H1 (cell line): ENCODE data around the gene SRMS. TPM values are rescaled to one million over a fixed set of nuclear protein-coding genes. Genes with fewer than 3 reads are reported as not detected.
A peak's percentile ranks its signal among the peaks of the same experiment; 100 is the strongest.

Experiments
- CTCF ChIA-PET: fragments of 300-600 bp; sonication (Branson Sonifier 250); formaldehyde crosslinking; loops from one replicate; lab custom pipeline; 2021; ENCODE audit not compliant: partially characterized antibody; lab: Charles Lee
- POLR2A ChIA-PET: fragments of 300-600 bp; sonication (Branson Sonifier 250); formaldehyde crosslinking; loops from one replicate; lab custom pipeline; 2021; ENCODE audit warnings: inconsistent platforms; ENCODE audit not compliant: partially characterized antibody; lab: Charles Lee
- DNase-seq, 2 experiments: peaks; one replicate each; pipeline versions ENCODE4 v3.0.0 to v3.0.0-alpha.2; 2010 to 2022; ENCODE audit warnings: low spot score in 2 of 2, low read depth in 1 of 2, mixed read lengths in 1 of 2
- FAIRE-seq: peaks from 2 replicates; lab custom pipeline; 2011; peaks lifted over from hg19 to GRCh38; lab: Jason Lieb, UNC
- H2AFZ ChIP-seq: 2 replicates; pipeline ENCODE4 v1.8.1; 2012; ENCODE audit warnings: low read length, inconsistent platforms
- H2AK5ac ChIP-seq: 2 replicates; pipeline ENCODE4 v1.6.1; 2013; ENCODE audit warnings: low read depth, low read length
- H2BK120ac ChIP-seq: replicated peaks from 2 replicates; pipeline ENCODE3; 2013; ENCODE audit warnings: low read depth, low read length, inconsistent platforms
- H2BK12ac ChIP-seq: 2 replicates; pipeline ENCODE4 v1.6.1; 2013; ENCODE audit warnings: low read depth, low read length
- H2BK15ac ChIP-seq: 2 replicates; pipeline ENCODE4 v1.6.1; 2013; ENCODE audit warnings: low read length
- H2BK20ac ChIP-seq: 2 replicates; pipeline ENCODE4 v1.6.1; 2013; ENCODE audit warnings: low read length
- H2BK5ac ChIP-seq: 2 replicates; pipeline ENCODE4 v1.6.1; 2013; ENCODE audit warnings: low read depth, low read length
- H3K14ac ChIP-seq: 2 replicates; pipeline ENCODE4 v1.6.1; 2013; ENCODE audit warnings: inconsistent platforms; ENCODE audit not compliant: insufficient read length
- H3K18ac ChIP-seq: 2 replicates; pipeline ENCODE4 v1.6.1; 2013; ENCODE audit warnings: low read length; ENCODE audit errors: extremely low read depth
- H3K23ac ChIP-seq: 2 replicates; pipeline ENCODE4 v1.6.1; 2013; ENCODE audit warnings: inconsistent platforms; ENCODE audit not compliant: insufficient read length
- H3K23me2 ChIP-seq: 2 replicates; pipeline ENCODE4 v1.6.1; 2013; ENCODE audit warnings: low read depth, low read length
- H3K27ac ChIP-seq: 2 replicates; pipeline ENCODE4 v1.6.1; 2011; ENCODE audit warnings: low read depth, low read length, inconsistent platforms
- H3K27me3 ChIP-seq, 4 experiments: replicated peaks in 1 of 4; 1 replicate in 1 of 4; 2 replicates in 3 of 4; pipeline versions ENCODE4 v1.6.1 to v1.8.1; 2011 to 2013; ENCODE audit warnings: low read length in 3 of 4, mild to moderate bottlenecking in 3 of 4, inconsistent platforms in 2 of 4, mixed read lengths in 2 of 4, moderate library complexity in 1 of 4; ENCODE audit not compliant: control insufficient read depth in 3 of 4, insufficient read depth in 3 of 4; ENCODE audit errors: extremely low read depth in 1 of 4
- H3K36me3 ChIP-seq, 4 experiments: 2 replicates each; pipeline versions ENCODE4 v1.6.1 to v1.8.1; 2011 to 2013; ENCODE audit warnings: mild to moderate bottlenecking in 4 of 4, low read length in 3 of 4, moderate library complexity in 2 of 4, control low read depth in 1 of 4, inconsistent platforms in 1 of 4; ENCODE audit not compliant: insufficient read depth in 4 of 4, control insufficient read depth in 2 of 4
- H3K4ac ChIP-seq: replicated peaks from 2 replicates; pipeline ENCODE3; 2013; ENCODE audit warnings: low read length, low read depth, mixed read lengths, inconsistent platforms; ENCODE audit not compliant: insufficient read length
- H3K4me1 ChIP-seq, 4 experiments: replicated peaks in 1 of 4; 1 replicate in 1 of 4; 2 replicates in 3 of 4; pipeline versions ENCODE4 v1.6.1 to v1.8.1; 2011 to 2013; ENCODE audit warnings: low read length in 3 of 4, inconsistent platforms in 2 of 4, mixed read lengths in 1 of 4; ENCODE audit not compliant: insufficient read depth in 4 of 4, control insufficient read depth in 3 of 4
- H3K4me2 ChIP-seq, 2 experiments: 2 replicates each; pipeline versions ENCODE4 v1.6.1 to v1.8.1; 2011 to 2013; ENCODE audit warnings: low read depth in 2 of 2, low read length in 2 of 2, control low read depth in 1 of 2, inconsistent platforms in 1 of 2, mild to moderate bottlenecking in 1 of 2; ENCODE audit not compliant: insufficient read depth in 1 of 2
- H3K4me3 ChIP-seq, 4 experiments: fragments of 200-600, 300-600 bp in 1 of 4; sonication (generic), shearing (Covaris generic), sonication (Bioruptor Twin) in 1 of 4; 2 replicates each; pipeline versions ENCODE4 v1.5.1 to v1.8.1; 2011 to 2016; ENCODE audit warnings: low read length in 4 of 4, low read depth in 3 of 4, control low read depth in 2 of 4, inconsistent platforms in 2 of 4, mild to moderate bottlenecking in 2 of 4, mixed read lengths in 1 of 4, moderate library complexity in 1 of 4; ENCODE audit not compliant: insufficient read depth in 2 of 4; ENCODE audit errors: extremely low read depth in 1 of 4
- H3K56ac ChIP-seq: replicated peaks from 2 replicates; pipeline ENCODE3; 2013; ENCODE audit warnings: low read depth, mild to moderate bottlenecking, mixed read lengths, low read length, inconsistent platforms; ENCODE audit not compliant: insufficient read length
- H3K79me1 ChIP-seq: 2 replicates; pipeline ENCODE4 v1.6.1; 2013; ENCODE audit warnings: low read depth, low read length, control low read depth
- H3K79me2 ChIP-seq, 2 experiments: 2 replicates each; pipeline versions ENCODE4 v1.6.1 to v1.8.1; 2012 to 2013; ENCODE audit warnings: low read length in 2 of 2, mild to moderate bottlenecking in 2 of 2, inconsistent platforms in 1 of 2; ENCODE audit not compliant: insufficient read depth in 2 of 2, control insufficient read depth in 1 of 2
- H3K9ac ChIP-seq, 4 experiments: replicated peaks in 1 of 4; 1 replicate in 1 of 4; 2 replicates in 3 of 4; pipeline versions ENCODE4 v1.6.1 to v1.8.1; 2011 to 2013; ENCODE audit warnings: low read depth in 3 of 4, low read length in 3 of 4, control low read depth in 2 of 4, mild to moderate bottlenecking in 2 of 4, moderate library complexity in 2 of 4, inconsistent platforms in 1 of 4; ENCODE audit errors: extremely low read depth in 1 of 4
- H3K9me3 ChIP-seq, 2 experiments: 2 replicates each; pipeline versions ENCODE4 v1.6.1 to v1.8.1; 2012 to 2013; ENCODE audit warnings: mild to moderate bottlenecking in 2 of 2, moderate library complexity in 2 of 2, control low read depth in 1 of 2, inconsistent platforms in 1 of 2, low read depth in 1 of 2, low read length in 1 of 2, mixed read lengths in 1 of 2; ENCODE audit not compliant: insufficient read depth in 2 of 2
- H4K20me1 ChIP-seq, 2 experiments: replicated peaks in 1 of 2; 2 replicates each; pipeline versions ENCODE3 to v1.8.1; 2011 to 2013; ENCODE audit warnings: inconsistent platforms in 2 of 2, low read length in 2 of 2, mild to moderate bottlenecking in 1 of 2; ENCODE audit not compliant: insufficient read depth in 2 of 2, control insufficient read depth in 1 of 2
- H4K5ac ChIP-seq: 2 replicates; pipeline ENCODE4 v1.6.1; 2013; ENCODE audit warnings: low read length, low read depth, mixed read lengths, inconsistent platforms; ENCODE audit not compliant: insufficient read length
- H4K8ac ChIP-seq: 2 replicates; pipeline ENCODE4 v1.8.0; 2013; ENCODE audit warnings: mild to moderate bottlenecking, moderate library complexity, low read length, inconsistent platforms; ENCODE audit not compliant: insufficient read depth; ENCODE audit errors: extremely low read depth
- H4K91ac ChIP-seq: replicated peaks from 2 replicates; pipeline ENCODE3; 2013; ENCODE audit warnings: low read length, mixed read lengths, inconsistent platforms; ENCODE audit not compliant: insufficient read length
- BCL11A ChIP-seq, 2 experiments: IDR thresholded peaks; one replicate each; pipeline ENCODE4 v1.6.1; 2011; ENCODE audit warnings: low read depth in 2 of 2, low read length in 2 of 2, mild to moderate bottlenecking in 2 of 2
- WGBS, 2 experiments: shearing (Covaris generic) in 1 of 2; methylation state at CpG; one replicate each; pipeline versions ENCODE4 v1.1.6 to v1.1.7; 2013 to 2015; ENCODE audit warnings: low lambda C conversion rate in 2 of 2, mixed read lengths in 2 of 2, inconsistent platforms in 1 of 2, low coverage in 1 of 2, missing lambda C conversion rate in 1 of 2; ENCODE audit not compliant: insufficient replicate concordance in 2 of 2, insufficient coverage in 1 of 2, insufficient read length in 1 of 2; ENCODE audit errors: extremely low coverage in 1 of 2, missing lambda C conversion rate in 1 of 2; 5-methylcytosine and 5-hydroxymethylcytosine counted together
- polyA plus RNA-seq, 7 experiments: library from polyadenylated mRNA; depleted of rRNA in 3 of 7; stranded (reverse) in 5 of 7; unstranded in 2 of 7; fragments of >200 nt in 5 of 7; fragments of 200-250 nt in 2 of 7; gene quantifications; 1 replicate in 5 of 7; 2 replicates in 1 of 7; 4 replicates in 1 of 7; pipeline versions ENCODE4 v1.2.1 to v1.2.3, GENCODE V29; 2011 to 2013; ENCODE audit warnings: missing spikeins in 2 of 7, mixed read lengths in 2 of 7
- total RNA-seq: library from RNA; stranded (reverse); fragmentation: NEBNext Ultra II Directional; extraction: Animal tissue kit (Norgen Biotek cat#: 25700); gene quantifications from 2 replicates; pipeline ENCODE4 v1.2.1, GENCODE V29; 2021

The SRMS gene
- total and polyA plus RNA-seq, 2 of the 8 experiments (the other 6 are each of a cell fraction or from before 2014, with no cell fraction given) = 0.39 to 0.76 TPM

DNA sequence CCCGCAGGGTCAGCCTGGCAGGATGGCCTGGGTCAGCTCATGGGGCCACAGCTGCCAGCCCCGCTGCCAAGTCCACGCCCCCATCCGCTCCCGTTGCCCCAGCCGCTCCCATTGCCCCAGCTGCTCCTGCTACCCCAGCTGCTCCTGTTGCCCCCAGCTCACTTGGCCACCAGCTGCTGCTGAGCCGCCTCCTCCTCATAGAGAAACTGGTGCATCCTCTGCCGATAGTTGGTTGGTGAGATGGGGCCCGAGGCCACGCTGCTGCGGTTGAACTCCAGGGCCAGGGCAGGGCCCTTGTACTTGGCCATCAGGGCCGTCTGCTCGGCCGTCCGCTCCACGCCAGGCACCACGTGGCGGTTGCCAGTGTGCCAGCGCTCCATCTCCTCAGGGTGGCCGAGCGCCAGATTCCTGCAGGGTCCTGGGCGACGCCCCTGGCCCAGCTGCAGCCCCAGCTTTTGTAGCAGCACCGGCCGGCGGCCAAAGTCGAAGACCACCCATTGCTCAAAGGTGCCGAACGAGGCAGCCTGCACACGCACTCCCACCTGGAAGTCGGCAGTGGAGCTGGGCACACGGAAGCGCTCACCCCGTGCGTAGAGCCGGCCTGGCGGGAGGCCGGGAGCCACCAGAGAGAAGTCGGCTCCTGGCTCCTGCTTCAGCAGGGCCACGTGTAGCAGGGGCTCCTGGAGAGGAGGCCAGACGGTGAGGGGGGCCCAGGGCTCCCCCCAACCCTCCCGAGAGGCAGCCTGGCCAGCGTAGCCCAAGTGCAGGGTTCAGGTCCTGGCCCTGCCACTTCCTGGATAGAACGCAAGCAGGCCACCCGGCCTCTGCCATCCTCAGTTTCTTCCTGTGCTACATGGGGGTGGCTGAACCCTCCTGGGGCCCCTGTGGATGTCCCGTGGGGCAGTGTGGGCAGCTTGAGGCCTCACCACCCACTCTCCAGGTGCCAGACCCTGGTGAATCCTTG is 21.7 kb upstream of the SRMS start:
- Histone ChIP-seq H4K5ac (no peak overlapping the region), H4K91ac (no peak overlapping the region), H3K56ac (no peak overlapping the region), H2AK5ac (no peak overlapping the region), H3K4ac (no peak overlapping the region), H2BK12ac (no peak overlapping the region), H3K9me3 (no peaks in the 10 kb centered on the region), H3K27me3 (no peaks in the 10 kb centered on the region; a peak in 1 of 7 replicates), H3K14ac (no peak overlapping the region), H2BK20ac (no peak overlapping the region), H2BK5ac (no peak overlapping the region), H2BK120ac (no peak overlapping the region), H3K23ac (no peak overlapping the region), H3K18ac (no peak overlapping the region), H3K4me2 (no peak overlapping the region), H3K36me3 (no peaks in the 10 kb centered on the region; a peak in 1 of 8 replicates), H3K27ac (no peak overlapping the region), H3K23me2 (no peaks in the 10 kb centered on the region; the same call in 1 of the 2 replicates), H3K4me1 (peaks cover 0 to 4% (median 1%) of the 10 kb centered on the region in 4 experiments; a peak in 5 of 7 replicates), H4K8ac (peak overlapping the region; percentile 51; the same call in 1 of the 2 replicates), H3K79me2 (no peaks in the 10 kb centered on the region), H3K4me3 (no peak overlapping the region), H3K79me1 (no peaks in the 10 kb centered on the region), H2AFZ (no peak overlapping the region), H2BK15ac (no peak overlapping the region), H4K20me1 (peaks cover 0 to 3% of the 10 kb centered on the region in 2 experiments), H3K9ac (no peak overlapping the region; a peak in 1 of 7 replicates)
- TF ChIP-seq BCL11A (IDR thresholded peaks at IDR 0.05; ENCODE audit: low read depth in 2 of 2, low read length in 2 of 2) = no peak
- CTCF ChIA-PET = interaction anchor here (1.2 to 2.6 kb wide), 3 partner anchors 11 to 31 kb away, joined by 3 to 8 read pairs (median 4); no protein-coding TSS in a partner anchor
- 90% methylated on average over 42 of the region's 46 CpGs; no CpG with 5 or more reads in 1 of the 2 experiments for whole genome bisulfite sequencing, 2 experiments
- POLR2A ChIA-PET = no interaction called here
- FAIRE-seq = no peak
- no peak for DNase-seq
